H9 (cell line): ENCODE data around the gene WDR37. TPM values are rescaled to one million over a fixed set of nuclear protein-coding genes. Genes with fewer than 3 reads are reported as not detected.

Experiments used
- DNase-seq: peaks from one replicate; pipeline ENCODE4 v3.0.0-alpha.2; 2017
- H2AFZ ChIP-seq: one replicate; pipeline ENCODE4 v1.6.1; 2013; ENCODE audit warnings: mild to moderate bottlenecking, low read length, control low read depth, moderate library complexity
- H2AK5ac ChIP-seq: 2 replicates; pipeline ENCODE4 v1.6.1; 2013; ENCODE audit warnings: low read length, control low read depth, mixed read lengths; ENCODE audit not compliant: insufficient read length
- H2BK120ac ChIP-seq: one replicate; pipeline ENCODE4 v1.6.1; 2013; ENCODE audit warnings: low read depth, mild to moderate bottlenecking, low read length, control low read depth, inconsistent platforms; ENCODE audit not compliant: poor library complexity, severe bottlenecking
- H2BK12ac ChIP-seq: 2 replicates; pipeline ENCODE4 v1.6.1; 2013; ENCODE audit warnings: low read length, control low read depth, mixed read lengths, low read depth; ENCODE audit not compliant: insufficient read length
- H2BK15ac ChIP-seq: 2 replicates; pipeline ENCODE4 v1.6.1; 2013; ENCODE audit warnings: low read depth, low read length, control low read depth
- H2BK20ac ChIP-seq: one replicate; pipeline ENCODE4 v1.6.1; 2013; ENCODE audit warnings: low read depth, mild to moderate bottlenecking, low read length, control low read depth, inconsistent platforms; ENCODE audit not compliant: poor library complexity, severe bottlenecking
- H2BK5ac ChIP-seq: 2 replicates; pipeline ENCODE4 v1.6.1; 2013; ENCODE audit warnings: low read length, control low read depth, mixed read lengths; ENCODE audit not compliant: insufficient read length
- H3K14ac ChIP-seq: 2 replicates; pipeline ENCODE4 v1.6.1; 2013; ENCODE audit warnings: low read length, control low read depth; ENCODE audit not compliant: insufficient read depth
- H3K18ac ChIP-seq: 2 replicates; pipeline ENCODE4 v1.6.1; 2013; ENCODE audit warnings: low read depth, mild to moderate bottlenecking, mixed read lengths, low read length, control low read depth; ENCODE audit not compliant: insufficient read length
- H3K23ac ChIP-seq: 2 replicates; pipeline ENCODE4 v1.6.1; 2013; ENCODE audit warnings: low read length, control low read depth, mixed read lengths, low read depth; ENCODE audit not compliant: insufficient read length
- H3K23me2 ChIP-seq: 2 replicates; pipeline ENCODE4 v1.6.1; 2013; ENCODE audit warnings: low read depth, mild to moderate bottlenecking, mixed read lengths, low read length, control low read depth; ENCODE audit not compliant: insufficient read length, poor library complexity, severe bottlenecking
- H3K27ac ChIP-seq: 2 replicates; pipeline ENCODE4 v1.5.1; 2013; ENCODE audit warnings: low read length, control low read depth, mixed read lengths, low read depth; ENCODE audit not compliant: insufficient read length
- H3K27me3 ChIP-seq: 2 replicates; pipeline ENCODE4 v1.6.1; 2013; ENCODE audit warnings: low read length, control low read depth, inconsistent platforms; ENCODE audit not compliant: insufficient read depth
- H3K4ac ChIP-seq: 2 replicates; pipeline ENCODE4 v1.6.1; 2013; ENCODE audit warnings: low read depth, mild to moderate bottlenecking, control low read depth, inconsistent platforms, low read length, moderate library complexity
- H3K4me1 ChIP-seq: 2 replicates; pipeline ENCODE4 v1.6.1; 2013; ENCODE audit warnings: low read length, control low read depth, inconsistent platforms; ENCODE audit not compliant: insufficient read depth
- H3K4me2 ChIP-seq: 2 replicates; pipeline ENCODE4 v1.6.1; 2013; ENCODE audit warnings: low read length, control low read depth, mixed read lengths; ENCODE audit not compliant: insufficient read length, insufficient read depth
- H3K56ac ChIP-seq: 2 replicates; pipeline ENCODE4 v1.6.1; 2013; ENCODE audit warnings: low read depth, mild to moderate bottlenecking, mixed read lengths, low read length, control low read depth; ENCODE audit not compliant: insufficient read length
- H3K79me1 ChIP-seq: 2 replicates; pipeline ENCODE4 v1.6.1; 2013; ENCODE audit warnings: low read depth, mild to moderate bottlenecking, moderate library complexity, low read length, control low read depth, inconsistent platforms; ENCODE audit not compliant: insufficient read depth, poor library complexity, severe bottlenecking
- H3K79me2 ChIP-seq: 2 replicates; pipeline ENCODE4 v1.6.1; 2013; ENCODE audit warnings: low read length, control low read depth, inconsistent platforms; ENCODE audit not compliant: insufficient read depth
- H3K9ac ChIP-seq: 2 replicates; pipeline ENCODE4 v1.6.1; 2013; ENCODE audit warnings: low read length, control low read depth, mixed read lengths; ENCODE audit not compliant: insufficient read length; ENCODE audit errors: extremely low read depth
- H3K9me3 ChIP-seq: one replicate; pipeline ENCODE4 v1.6.1; 2013; ENCODE audit warnings: low read depth, low read length, inconsistent platforms; ENCODE audit not compliant: control insufficient read depth
- H3T11ph ChIP-seq: one replicate; pipeline ENCODE4 v1.6.1; 2013; ENCODE audit warnings: mild to moderate bottlenecking, low read length, control low read depth, inconsistent platforms
- H4K20me1 ChIP-seq: one replicate; pipeline ENCODE4 v1.6.1; 2013; ENCODE audit not compliant: control insufficient read depth, insufficient read length, insufficient read depth
- H4K5ac ChIP-seq: 2 replicates; pipeline ENCODE4 v1.6.1; 2013; ENCODE audit warnings: low read depth, mild to moderate bottlenecking, mixed read lengths, low read length, control low read depth; ENCODE audit not compliant: insufficient read length
- H4K8ac ChIP-seq: replicated peaks from 2 replicates; pipeline ENCODE4 v1.6.1; 2013; ENCODE audit warnings: low read length, control low read depth, mixed read lengths, low read depth; ENCODE audit not compliant: insufficient read length
- H4K91ac ChIP-seq: 2 replicates; pipeline ENCODE4 v1.6.1; 2013; ENCODE audit warnings: low read depth, mild to moderate bottlenecking, moderate library complexity, mixed read lengths, low read length, control low read depth; ENCODE audit not compliant: insufficient read length
- H3K27ac Mint-ChIP-seq, 3 experiments: 2 replicates in 2 of 3; 3 replicates in 1 of 3; pipeline ENCODE4 v1.8.0; 2020 to 2021; ENCODE audit warnings: mixed read lengths in 3 of 3, mild to moderate bottlenecking in 1 of 3, moderate library complexity in 1 of 3
- H3K27me3 Mint-ChIP-seq: 2 replicates; pipeline ENCODE4 v1.8.0; 2021; ENCODE audit warnings: low read depth, mild to moderate bottlenecking, moderate library complexity, mixed read lengths
- H3K36me3 Mint-ChIP-seq, 3 experiments: 2 replicates in 2 of 3; 3 replicates in 1 of 3; pipeline ENCODE4 v1.8.0; 2020 to 2021; ENCODE audit warnings: low read depth in 3 of 3, mixed read lengths in 3 of 3; ENCODE audit not compliant: insufficient read depth in 1 of 3
- H3K4me1 Mint-ChIP-seq, 2 experiments: 2 replicates each; pipeline ENCODE4 v1.8.0; 2020; ENCODE audit warnings: mixed read lengths in 2 of 2
- H3K4me3 Mint-ChIP-seq, 2 experiments: 2 replicates in 1 of 2; 3 replicates in 1 of 2; pipeline ENCODE4 v1.8.0; 2020 to 2021; ENCODE audit warnings: mild to moderate bottlenecking in 2 of 2, mixed read lengths in 2 of 2, moderate library complexity in 1 of 2
- H3K9me3 Mint-ChIP-seq, 2 experiments: 2 replicates in 1 of 2; 3 replicates in 1 of 2; pipeline ENCODE4 v1.8.0; 2020; ENCODE audit warnings: mild to moderate bottlenecking in 2 of 2, mixed read lengths in 2 of 2, moderate library complexity in 1 of 2
- CTCF ChIP-seq: fragments of 200-600 bp; sonication (generic); conservative IDR thresholded peaks from 3 replicates; pipeline ENCODE4 v1.8.0; 2021; ENCODE audit warnings: antibody characterized with exemption, mild to moderate bottlenecking
- WGBS: extraction: QIAGEN DNeasy Blood & Tissue Kit; methylation state at CpG from one replicate; pipeline ENCODE4 v1.1.7; 2013; ENCODE audit warnings: missing lambda C conversion rate, low lambda C conversion rate, mixed read lengths; ENCODE audit not compliant: insufficient read length; ENCODE audit errors: extremely low coverage; 5-methylcytosine and 5-hydroxymethylcytosine counted together
- total RNA-seq: library from RNA; stranded (reverse); gene quantifications from 2 replicates; pipeline ENCODE4 v1.2.1, GENCODE V29; 2021

WDR37 gene
- total RNA-seq, 1 experiment from 2014 or later, result 13.1 TPM

- no peak for DNase-seq
- no CpG with 5 or more reads among the region's 11 CpGs for WGBS
- no peak overlapping the region for H3K27ac Mint-ChIP-seq
- no peak overlapping the region for H3K27ac ChIP-seq
- no peak overlapping the region for H3K4me2 ChIP-seq
- no peak overlapping the region for H2AK5ac ChIP-seq
- H3K23me2 ChIP-seq, result no peaks in the 10 kb centered on the region
- no peak overlapping the region for H2BK5ac ChIP-seq
- H2BK12ac ChIP-seq, result no peak overlapping the region
- H3K14ac ChIP-seq, result no peak overlapping the region
- no peaks in the 10 kb centered on the region for H3K4me1 Mint-ChIP-seq
- H2AFZ ChIP-seq, result no peak overlapping the region
- no peak overlapping the region for H3K23ac ChIP-seq
- no peaks in the 10 kb centered on the region for H3K4me1 ChIP-seq
- H2BK120ac ChIP-seq, result no peak overlapping the region
- no peak overlapping the region for H3K4me3 Mint-ChIP-seq
- H3K27me3 Mint-ChIP-seq, result no peaks in the 10 kb centered on the region; the same call in 1 of the 2 replicates
- H3K79me2 ChIP-seq, result no peaks in the 10 kb centered on the region
- H3K9me3 ChIP-seq, result no peaks in the 10 kb centered on the region
- H4K20me1 ChIP-seq, result no peaks in the 10 kb centered on the region
- H3K79me1 ChIP-seq, result no peaks in the 10 kb centered on the region
- no peaks in the 10 kb centered on the region for H3K27me3 ChIP-seq
- TF ChIP-seq CTCF, result no peak
- no peaks in the 10 kb centered on the region for H3K9me3 Mint-ChIP-seq
- H4K91ac ChIP-seq, result no peak overlapping the region
- no peak overlapping the region for H3T11ph ChIP-seq
- H3K4ac ChIP-seq, result no peak overlapping the region
- H3K18ac ChIP-seq, result no peak overlapping the region
- H4K5ac ChIP-seq, result no peak overlapping the region
- peaks cover 68 to 95% (median 88%) of the 10 kb centered on the region in 3 experiments for H3K36me3 Mint-ChIP-seq
- H3K56ac ChIP-seq, result no peak overlapping the region
- no peak overlapping the region for H3K9ac ChIP-seq
- no peak overlapping the region for H4K8ac ChIP-seq
- H2BK15ac ChIP-seq, result no peak overlapping the region
- H2BK20ac ChIP-seq, result no peak overlapping the region
Measured at GRCh38 chr10:1015688-1016087, 40.5 kb upstream of the WDR37 start.
